Stimulated activated CD4-positive, alpha-beta T cell treated with anti-CD3 and anti-CD28 coated beads, TNF-alpha, amount 100 ng/mL, for 24 hours (primary cell): Measurements from ENCODE around the gene TEX50.
"Not testable (repeated sequence)": the region's sequence is repeated elsewhere in the genome, so short reads cannot be mapped to it uniquely, and the experiment has no call there.

Source experiments
- DNase-seq, 3 experiments: peaks; one replicate each; pipeline ENCODE4 v3.0.0-alpha.2; 2020; ENCODE audit warnings: low read depth in 3 of 3

TEX50 gene

GRCh38 chr1:173635116-173635515 is at the start of gene TEX50:
TSS of gene TEX50 (plus strand) at chr1:173635338. CDS start at chr1:173635522, 184 bp downstream.
- DNase-seq: no peak

GRCh38 chr1:173590557-173590956 is 44.6 kb upstream of the TEX50 start:
- DNase-seq: no peak

- DNase-seq: not testable (repeated sequence)
Observed at GRCh38 chr1:173591138-173591537, 44.0 kb upstream of the TEX50 start.

- DNase-seq: no peak
Observed at GRCh38 chr1:173596097-173596825, 38.9 kb upstream of the TEX50 start.

- DNase-seq: no peak
Observed at GRCh38 chr1:173601588-173601987, 33.5 kb upstream of the TEX50 start.

- no peak for DNase-seq
Observed at GRCh38 chr1:173603056-173603591, 32.0 kb upstream of the TEX50 start, which contains the start of gene SLC9C2. TSS of gene SLC9C2 (minus strand) at chr1:173603072. CDS start at chr1:173601776, 1,296 bp downstream.

GRCh38 chr1:173608503-173609216 is 26.5 kb upstream of the TEX50 start:
- no peak for DNase-seq

- not testable (repeated sequence) for DNase-seq
Observed at GRCh38 chr1:173613086-173613485, 22.1 kb upstream of the TEX50 start.

- no peak for DNase-seq
Observed at GRCh38 chr1:173616859-173617258, 18.3 kb upstream of the TEX50 start.

- DNase-seq: no peak
Observed at GRCh38 chr1:173627269-173627668, 7.9 kb upstream of the TEX50 start.

GRCh38 chr1:173628888-173629287 is 6.2 kb upstream of the TEX50 start:
- DNase-seq: no peak

GRCh38 chr1:173637236-173638042 is 2.3 kb downstream of the TEX50 start:
- not testable (repeated sequence) for DNase-seq

- DNase-seq: no peak
Observed at GRCh38 chr1:173638043-173639021, 3.2 kb downstream of the TEX50 start.

GRCh38 chr1:173639102-173639501 is 4.0 kb downstream of the TEX50 start:
- DNase-seq: no peak

- not testable (repeated sequence) for DNase-seq
Observed at GRCh38 chr1:173642450-173643139, 7.5 kb downstream of the TEX50 start.

- no peak for DNase-seq
Observed at GRCh38 chr1:173646656-173647055, 11.5 kb downstream of the TEX50 start.

GRCh38 chr1:173648880-173649605 is 13.9 kb downstream of the TEX50 start:
- DNase-seq: no peak

GRCh38 chr1:173660306-173660705 is 25.2 kb downstream of the TEX50 start:
- DNase-seq: no peak

GRCh38 chr1:173661271-173661670 is 26.1 kb downstream of the TEX50 start:
- DNase-seq: no peak
